Breast epithelium (tissue), 3 donors: ENCODE results near the gene CHD5.
"Not testable (repeated sequence)": the region's sequence is repeated elsewhere in the genome, so short reads cannot be mapped to it uniquely, and the experiment has no call there.

Source experiments
- CTCF ChIP-seq, 3 donors: fragments of 450-650 bp; IDR thresholded peaks; one replicate each; pipeline ENCODE4 v1.5.1; 2016 to 2017; ENCODE audit warnings: antibody characterized with exemption in 3 of 3, mild to moderate bottlenecking in 3 of 3, moderate library complexity in 3 of 3
- POLR2A ChIP-seq: fragments of 450-650 bp; IDR thresholded peaks from one replicate; pipeline ENCODE4 v1.6.1; 2016; ENCODE audit warnings: antibody characterized with exemption, mild to moderate bottlenecking, moderate library complexity
- POLR2AphosphoS5 ChIP-seq, 3 donors: sonication (generic); formaldehyde crosslinking; IDR thresholded peaks; one replicate each; pipeline ENCODE4 v1.6.1; 2017; ENCODE audit warnings: antibody characterized with exemption in 3 of 3

- not testable (repeated sequence) for TF ChIP-seq CTCF (IDR thresholded peaks at IDR 0.05); POLR2AphosphoS5 (IDR thresholded peaks at IDR 0.05); POLR2A
Measured at GRCh38 chr1:6077061-6077460, 103.1 kb downstream of the CHD5 start.
